Activated naive CD4-positive, alpha-beta T cell treated with anti-CD3 and anti-CD28 coated beads, Interleukin-2, amount 50 U/mL, for 16 hours (primary cell): ENCODE results near the gene KIF26B.

ENCODE experiments used
- DNase-seq: peaks from one replicate; pipeline ENCODE4 v3.0.0-alpha.2; 2020

The KIF26B gene

DNA sequence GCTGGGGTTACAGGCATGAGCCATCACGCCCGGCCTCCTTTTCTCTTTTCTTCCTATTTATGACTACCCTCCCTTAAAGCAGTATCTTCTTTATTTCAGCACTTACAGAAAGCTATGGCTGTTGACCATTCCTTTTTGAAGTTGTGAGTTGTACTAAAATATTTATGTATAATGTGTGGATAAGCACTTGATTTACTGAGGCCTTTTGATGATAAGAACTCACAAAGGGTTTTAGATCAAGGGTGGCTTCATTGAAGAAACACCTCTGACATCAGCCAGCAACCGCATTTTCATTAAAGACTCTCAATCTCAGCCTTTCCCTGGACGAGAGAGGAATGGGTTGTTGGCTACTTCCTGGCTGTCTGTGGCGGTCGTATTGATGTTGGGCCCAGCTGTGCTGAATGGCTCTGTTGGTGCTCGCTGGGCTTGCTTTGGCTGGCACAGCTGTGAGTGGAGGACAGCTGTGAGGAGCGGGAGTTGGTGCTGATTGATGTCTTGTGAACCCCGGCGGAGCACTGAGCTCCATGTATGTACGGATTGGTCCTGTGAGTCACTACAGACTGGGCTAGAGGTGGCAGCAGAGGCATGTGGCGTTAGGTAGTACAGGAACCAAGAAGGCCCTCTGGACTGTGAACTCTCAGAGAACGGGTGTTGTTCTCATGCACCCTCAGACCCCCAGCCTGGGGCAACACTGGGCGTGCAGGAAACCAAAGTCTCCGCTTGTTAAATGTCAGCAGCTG is 208.8 kb downstream of the KIF26B start:
- DNase-seq: no peak

DNA sequence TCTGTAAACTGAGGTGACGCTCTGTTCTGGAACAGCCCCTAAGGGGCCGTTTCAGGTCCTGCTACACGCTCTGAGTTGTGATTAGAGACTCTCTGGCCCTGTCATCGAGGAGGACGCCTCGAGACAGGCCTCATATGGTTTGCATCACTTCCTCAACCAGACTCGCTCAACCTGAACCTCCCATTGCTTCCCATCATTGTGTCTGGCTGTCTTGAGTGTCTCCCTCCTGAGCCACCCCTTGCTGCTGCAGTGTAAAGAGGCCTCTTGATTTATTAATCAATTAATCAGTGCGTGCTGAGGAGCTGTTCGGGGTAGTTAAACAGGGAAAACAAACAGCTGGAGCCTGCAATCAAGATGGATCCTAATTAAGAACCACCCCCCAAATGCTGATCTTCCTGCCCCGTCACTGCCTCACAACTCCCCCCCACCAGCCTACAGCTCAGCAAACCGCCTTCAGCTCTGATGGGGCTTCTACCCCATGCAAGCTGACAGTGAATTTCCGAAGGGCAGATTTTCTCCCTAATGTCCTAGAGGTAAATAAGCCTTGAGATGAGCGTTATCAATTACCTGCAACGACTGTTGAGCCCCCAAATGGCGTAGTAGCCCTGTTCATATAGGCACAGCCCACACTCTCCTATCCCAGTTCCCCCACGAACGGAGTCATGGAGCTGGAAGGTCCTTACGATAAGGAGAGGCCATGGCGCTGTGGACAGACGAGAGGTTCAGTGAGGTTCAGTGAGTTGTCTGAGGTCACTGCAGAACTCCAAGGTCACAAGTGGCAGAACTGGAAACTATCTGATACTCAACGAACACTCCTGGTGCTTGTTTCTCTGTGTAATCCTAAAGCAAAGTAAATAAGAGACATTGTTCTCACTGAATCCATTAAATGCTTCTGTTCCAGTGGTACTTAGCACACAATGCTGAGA is 210.6 kb downstream of the KIF26B start:
- DNase-seq: no peak

DNA sequence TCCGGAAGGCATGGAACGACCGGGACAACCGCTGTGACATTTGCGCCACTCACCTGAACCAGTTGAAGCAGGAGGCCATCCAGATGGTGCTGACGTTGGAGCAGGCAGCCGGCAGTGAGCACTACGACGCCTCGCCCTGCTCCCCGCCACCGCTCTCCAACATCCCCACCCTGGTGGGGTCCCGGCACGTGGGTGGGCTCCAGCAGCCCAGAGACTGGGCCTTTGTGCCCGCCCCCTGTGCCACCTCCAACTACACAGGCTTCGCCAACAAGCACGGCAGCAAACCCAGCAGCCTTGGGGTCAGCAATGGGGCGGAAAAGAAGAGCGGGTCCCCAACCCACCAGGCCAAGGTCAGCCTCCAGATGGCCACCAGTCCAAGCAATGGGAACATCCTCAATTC is 212.1 kb downstream of the KIF26B start:
- no peak for DNase-seq

DNA sequence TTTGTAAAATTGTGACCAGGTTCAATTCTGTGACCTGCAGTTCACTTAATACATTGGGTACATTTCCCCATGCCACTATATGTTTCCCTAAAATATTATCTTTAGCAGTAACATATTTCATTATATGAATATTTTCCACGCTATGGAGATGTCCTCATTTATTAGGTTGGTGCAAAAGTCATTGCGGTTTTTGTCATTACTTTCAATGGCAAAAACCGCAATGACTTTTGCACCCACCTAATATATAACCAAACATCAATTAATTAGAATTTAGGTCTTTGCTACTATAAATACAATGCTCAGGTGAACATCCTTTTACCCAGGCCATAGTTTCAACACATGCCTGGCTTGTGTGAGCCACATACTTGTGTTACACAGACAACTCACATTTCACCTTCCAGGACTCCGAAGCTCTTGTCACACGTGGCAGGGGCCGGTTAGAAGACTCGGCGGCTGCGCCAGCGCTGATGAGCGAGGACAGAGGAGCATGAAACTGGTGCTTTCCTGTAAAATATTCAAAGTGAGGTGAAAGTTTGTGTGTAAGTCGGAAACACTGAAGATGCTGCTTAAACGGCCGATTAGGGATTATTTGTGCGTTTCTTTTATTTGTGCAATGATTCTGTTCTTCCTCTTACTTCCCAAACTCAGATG is 215.5 kb downstream of the KIF26B start:
- DNase-seq: no peak

DNA sequence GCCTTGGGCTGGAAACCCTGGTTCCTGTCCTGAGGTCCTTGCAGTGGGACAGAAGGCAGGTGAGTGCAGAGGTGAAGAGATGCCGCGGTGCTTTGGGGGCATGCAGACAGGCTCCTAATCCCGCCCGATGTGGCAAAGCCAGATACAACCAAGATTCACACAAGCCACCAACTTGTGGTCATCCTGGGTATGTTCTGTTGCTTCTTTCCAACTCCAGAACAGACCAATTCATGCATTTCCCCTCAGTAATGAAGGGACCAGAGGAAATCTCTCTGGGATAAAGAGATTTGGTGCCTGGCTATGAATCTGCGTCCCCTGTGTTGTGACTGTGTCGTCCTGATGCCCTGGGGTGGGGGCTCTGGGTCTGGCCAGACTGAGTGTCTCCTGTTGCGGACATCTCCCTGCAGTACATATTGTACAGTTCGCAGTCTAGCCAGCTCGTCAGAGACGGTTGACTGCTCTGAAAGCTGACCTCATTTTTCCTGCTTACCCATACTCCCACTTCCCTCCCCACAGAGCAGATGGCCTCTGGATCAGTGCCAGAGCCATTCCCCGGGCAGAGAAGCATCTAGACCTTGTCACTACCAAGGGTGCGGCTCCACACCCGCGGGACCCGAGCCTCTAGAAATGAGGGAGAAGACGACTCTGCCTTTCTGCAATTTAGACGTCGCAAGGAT is 216.3 kb downstream of the KIF26B start:
- no peak for DNase-seq

DNA sequence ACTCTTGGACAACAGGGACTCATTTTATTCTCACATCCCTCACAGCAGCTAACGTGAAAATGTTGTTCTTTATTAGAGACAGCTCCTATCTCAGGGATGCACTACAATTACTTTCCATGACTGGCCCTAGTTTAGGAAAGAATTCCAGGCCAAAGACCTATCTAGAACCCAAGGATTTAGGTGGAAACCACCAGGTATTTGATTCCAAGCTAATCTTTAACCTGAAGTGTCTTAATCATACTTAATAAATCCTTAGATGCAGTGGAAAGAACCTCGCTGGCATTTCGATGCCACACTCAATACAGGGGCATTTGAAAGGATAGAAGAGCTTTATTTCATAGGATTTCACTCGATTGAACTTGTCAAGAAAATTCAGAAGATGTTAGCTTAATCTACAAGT is 218.3 kb downstream of the KIF26B start:
- DNase-seq: no peak

DNA sequence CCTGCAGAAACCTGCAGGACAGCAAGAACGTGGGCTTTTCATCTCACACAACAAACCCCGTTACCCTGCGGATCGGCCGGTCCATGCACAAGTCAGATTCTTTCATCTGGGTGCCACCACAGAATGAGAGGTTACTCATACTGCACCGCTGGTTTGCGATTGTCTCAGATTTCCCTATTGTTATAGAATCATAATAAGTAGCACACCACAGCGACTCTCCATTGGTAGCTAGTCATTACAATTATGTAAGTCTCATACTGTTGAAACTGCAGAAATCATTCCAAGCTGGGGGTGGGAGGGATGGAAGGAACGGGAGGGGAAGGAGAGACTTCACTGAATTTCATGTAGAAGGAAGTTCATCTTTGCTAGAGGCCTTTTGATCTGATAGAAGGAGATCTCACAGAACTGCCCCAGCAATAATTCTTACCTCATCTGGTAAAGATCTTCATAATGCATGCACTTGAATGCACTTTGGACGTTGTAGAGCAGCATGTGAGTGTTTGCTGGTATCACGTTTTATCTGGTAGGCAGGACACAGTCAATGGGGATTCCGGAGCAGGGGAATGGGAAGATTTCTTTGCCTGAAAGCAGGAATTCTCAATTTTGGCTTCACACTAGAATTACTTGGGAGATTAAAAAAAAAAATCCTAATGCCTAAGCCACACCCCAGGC is 221.1 kb downstream of the KIF26B start:
- DNase-seq: no peak

DNA sequence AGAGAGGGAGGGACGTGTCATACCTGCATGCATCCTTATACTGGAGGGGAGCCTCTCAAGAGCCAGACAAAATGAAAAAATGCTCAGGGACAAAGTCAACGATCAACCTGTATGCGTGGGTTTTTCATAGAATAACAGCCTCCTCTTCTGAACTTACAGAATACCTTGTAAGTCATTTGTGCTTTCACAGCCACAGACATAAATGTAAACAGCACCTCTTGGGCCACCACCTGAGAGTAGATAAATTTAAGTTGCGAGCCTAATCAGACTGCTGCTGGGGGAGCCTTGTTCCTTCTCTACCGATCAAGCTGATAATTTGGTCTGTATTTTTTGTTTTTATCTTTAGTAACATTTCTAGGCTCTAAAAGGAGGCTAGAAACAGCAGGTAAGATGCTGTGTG is 223.1 kb downstream of the KIF26B start:
- DNase-seq: no peak

DNA sequence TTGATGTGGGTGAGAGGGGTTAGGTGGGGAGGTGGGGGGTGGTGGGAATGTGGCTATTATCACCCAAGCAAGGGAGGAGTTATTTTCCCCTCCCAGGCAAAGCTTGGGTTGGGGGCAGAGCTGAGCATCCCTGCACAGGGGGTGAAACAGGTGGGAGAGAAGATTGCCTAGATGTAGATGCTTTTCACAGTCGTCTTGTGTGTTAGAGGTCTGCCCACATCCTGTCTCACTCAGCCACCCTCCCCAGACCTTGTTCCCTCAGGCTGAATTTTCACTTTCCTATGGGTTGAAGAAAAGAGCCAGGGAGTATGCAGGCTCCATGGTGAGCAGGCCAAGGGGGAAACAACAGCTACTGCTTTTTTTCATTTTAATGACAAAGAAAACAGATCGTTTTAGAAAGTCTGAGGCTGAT is 223.5 kb downstream of the KIF26B start:
- no peak for DNase-seq

DNA sequence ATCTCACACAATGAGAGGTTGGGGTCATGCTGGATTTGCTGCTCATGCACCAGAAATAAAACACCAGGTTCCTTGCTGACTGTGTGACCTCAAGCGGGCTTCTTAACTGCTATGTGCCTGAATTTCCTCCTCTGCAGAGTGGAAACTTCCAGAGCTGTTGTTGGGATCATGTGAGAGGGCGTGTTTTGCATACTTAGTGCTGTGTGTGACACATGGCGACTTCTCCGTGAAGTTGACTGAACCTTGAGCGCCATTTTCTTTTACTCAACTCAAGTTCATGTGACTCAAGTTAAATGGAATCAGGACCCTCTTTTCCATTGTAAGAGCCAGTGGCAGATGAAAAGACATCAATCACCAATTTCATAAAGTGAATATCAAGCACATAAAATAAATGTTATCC is 224.0 kb downstream of the KIF26B start:
- no peak for DNase-seq

DNA sequence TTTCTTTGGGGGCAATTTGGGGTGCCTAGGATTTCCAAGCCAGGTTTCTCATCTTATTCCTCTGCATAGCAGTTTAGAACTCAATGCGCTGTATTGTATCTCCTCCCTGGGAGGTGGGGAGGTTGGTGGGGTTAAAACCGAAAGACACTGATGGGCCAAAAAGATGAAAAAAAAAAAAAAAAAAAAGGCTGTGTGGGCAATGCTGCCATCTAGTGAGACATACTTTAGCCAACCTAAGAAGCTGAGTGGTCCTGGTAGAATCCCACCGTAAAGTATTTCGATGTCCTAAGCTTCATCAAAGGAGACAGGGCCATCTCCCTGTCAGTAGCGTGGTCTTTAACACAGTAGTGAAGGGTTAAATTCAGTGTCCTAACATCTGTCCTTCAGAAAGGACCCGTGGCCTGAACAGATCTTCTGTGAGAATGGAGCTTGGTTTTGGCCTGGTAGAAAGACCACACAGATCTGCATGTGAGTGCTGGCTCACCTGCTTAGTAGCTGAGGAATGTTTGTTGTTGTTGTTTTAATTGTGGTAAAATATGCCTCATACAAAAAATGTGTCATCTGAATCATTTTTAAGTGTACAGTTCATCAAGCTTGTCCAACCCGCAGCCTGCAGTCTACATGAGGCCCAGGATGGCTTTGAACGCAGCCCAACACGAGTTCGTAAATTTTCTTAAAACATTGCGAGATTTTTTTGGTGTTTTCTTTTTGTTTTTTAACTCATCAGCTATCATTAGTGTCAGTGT is 226.2 kb downstream of the KIF26B start:
- no peak for DNase-seq

DNA sequence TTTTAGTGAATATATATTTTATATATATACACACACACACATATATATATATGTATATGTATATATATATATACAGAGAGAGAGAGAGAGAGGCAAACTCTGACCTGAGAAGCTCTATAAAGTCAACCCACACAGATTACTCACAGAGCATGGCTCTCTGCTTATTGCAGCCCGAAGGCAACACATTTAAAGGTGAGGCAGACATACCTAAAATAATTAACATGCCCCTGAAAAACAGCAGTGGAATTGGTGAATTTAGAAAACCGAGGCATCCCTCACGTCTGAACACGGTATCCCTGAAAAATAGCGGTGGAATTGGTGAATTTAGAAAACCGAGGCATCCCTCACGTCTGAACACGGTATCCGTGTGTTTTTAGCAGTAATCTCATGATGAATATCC is 228.2 kb downstream of the KIF26B start:
- no peak for DNase-seq

DNA sequence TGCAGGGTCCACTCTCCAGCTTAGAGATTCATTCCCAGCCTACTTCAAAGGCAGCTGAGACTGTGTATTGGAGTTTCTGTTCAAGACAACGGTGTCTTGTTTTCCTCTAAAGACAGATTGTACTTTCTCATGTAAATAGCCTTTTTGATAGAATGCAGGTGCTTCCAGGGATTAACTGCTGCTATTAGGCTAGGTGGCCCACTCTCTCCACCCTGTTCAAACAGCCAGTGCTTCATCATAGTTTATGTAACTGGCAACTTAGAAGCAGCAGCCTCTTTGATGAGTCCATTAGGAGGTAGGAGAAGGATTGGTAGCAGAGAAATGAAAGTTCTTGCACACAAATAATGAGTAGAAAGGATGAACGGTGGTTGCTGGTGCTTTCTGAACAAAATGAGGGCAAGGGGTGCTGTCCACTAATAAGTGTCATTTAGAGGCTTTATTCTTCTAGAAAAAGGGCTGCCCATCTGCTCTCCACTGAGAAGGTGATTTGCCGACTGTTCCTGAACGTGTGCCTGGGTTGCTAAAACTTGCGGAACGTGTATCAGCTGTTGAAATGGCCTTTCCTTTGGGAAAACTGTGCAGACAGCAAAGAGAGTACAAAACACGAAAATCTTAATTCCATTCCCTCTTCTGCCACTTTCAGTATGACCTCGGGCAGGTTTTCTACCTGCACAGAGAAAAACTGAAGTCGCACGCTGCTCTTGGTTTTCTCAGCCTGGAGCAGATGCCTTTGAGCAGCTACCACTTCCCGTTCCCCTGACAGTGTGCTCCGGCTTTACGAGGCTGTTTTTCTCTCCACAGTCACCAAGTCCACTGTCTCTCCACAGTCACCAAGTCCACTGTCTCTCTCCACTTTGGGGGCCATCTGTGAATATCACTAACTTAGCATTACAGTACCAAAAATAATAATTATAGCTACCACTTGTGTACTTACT is 228.9 kb downstream of the KIF26B start:
- no peak for DNase-seq

DNA sequence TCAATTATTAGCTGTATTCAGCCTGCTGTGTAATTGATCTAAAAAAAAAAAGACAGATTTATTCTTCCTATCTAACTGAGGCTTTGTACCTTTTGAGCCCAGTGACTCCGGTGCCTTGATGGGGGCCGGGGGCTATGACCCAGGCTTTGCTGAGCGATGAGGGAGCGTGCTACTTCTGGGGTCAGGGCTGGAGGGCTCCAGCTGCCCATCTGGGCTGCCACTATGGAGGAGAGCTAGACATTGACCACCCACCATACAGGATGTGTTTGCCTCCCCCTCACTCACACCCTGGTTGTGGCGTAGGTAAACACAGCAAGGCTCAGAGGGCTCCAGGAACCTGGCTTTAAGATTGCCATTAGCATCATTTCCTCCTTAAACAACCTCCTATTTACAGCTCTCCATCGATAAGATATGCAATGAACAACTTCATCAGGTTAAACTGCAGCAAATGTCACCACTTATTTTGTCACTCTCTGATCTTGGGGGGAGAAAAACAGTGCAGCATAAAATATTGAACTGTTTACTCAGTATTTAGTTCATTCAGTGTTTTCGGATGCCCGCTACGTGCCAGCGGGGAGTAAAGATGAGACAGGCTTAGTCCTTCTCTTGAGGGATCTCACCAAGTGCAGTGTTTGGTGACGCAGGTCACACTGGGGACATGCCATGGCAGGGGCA is 231.6 kb downstream of the KIF26B start:
- no peak for DNase-seq

DNA sequence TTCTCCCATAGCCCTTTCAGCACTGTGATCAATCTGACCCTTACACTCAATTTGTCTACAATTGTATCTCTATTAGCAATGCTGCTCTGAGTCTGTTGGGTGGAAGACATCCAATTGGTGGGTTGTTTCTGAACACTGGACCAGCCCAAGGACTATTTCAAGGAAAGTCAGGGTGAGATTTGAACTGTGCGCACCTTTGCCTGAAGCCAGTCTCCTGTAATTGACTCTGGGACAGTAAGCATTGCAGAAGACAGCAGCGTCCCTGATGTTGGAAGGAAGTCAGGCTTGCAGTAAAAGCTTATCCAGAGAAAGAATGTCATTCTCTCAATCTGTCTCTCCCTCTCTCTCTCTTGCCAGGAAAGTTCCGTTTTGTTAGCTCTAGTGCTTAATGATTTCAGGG is 233.9 kb downstream of the KIF26B start:
- DNase-seq: no peak

DNA sequence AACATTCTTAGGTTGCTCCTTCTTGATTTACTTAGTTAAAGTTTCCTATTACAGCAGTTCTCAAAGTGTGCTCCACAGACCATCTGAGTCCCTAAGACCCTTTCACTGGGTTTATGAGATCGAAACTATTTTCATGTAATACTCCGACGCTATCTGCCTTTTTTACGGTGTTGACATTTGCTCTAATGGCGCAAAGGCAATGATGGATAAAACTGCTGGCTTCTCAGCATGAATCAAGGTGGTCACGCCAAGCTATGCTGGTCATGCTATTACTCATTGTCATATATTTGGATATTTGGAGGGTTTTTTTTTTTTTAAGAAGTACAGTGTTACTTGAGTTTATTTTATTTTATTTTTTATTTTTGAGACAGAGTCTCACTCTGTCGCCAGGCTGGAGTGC is 235.1 kb downstream of the KIF26B start:
- DNase-seq: no peak

DNA sequence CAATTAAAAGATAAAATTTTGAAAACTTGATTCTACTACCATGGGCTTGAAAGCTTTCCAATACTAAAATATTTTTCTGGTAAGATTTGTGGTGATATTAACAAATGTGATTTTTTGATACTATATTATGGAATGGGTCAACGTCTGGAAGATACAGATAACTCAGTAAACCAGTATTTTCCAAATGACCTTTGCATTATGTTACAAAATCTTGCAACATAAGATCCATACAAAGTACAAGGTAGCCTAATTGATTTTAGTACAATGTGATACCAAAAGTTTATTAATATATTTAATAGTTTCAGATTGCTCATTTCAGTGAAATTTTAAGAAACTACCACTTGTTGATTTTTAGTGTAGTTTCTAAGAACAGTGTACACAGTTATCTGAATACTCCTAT is 236.2 kb downstream of the KIF26B start:
- DNase-seq: no peak

DNA sequence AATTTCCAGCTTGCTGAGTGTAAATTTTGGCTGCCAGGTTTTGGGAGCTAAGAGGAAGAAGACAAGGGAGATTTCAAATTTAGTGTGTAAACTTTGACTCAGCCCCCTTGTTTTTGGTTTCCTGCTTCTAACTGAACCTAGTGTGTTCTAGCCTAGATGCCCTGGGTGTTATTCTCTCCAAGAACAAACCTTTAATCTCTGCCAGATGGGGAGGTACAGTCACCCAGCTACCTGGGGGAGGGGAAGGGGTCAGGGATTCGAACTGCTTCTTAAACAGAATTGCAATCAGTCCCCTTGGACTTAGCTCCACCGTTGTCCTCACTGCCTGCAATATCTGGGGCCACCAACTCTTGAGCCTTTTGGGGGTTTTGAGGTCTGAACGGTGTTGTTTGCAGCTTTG is 238.9 kb downstream of the KIF26B start:
- no peak for DNase-seq

DNA sequence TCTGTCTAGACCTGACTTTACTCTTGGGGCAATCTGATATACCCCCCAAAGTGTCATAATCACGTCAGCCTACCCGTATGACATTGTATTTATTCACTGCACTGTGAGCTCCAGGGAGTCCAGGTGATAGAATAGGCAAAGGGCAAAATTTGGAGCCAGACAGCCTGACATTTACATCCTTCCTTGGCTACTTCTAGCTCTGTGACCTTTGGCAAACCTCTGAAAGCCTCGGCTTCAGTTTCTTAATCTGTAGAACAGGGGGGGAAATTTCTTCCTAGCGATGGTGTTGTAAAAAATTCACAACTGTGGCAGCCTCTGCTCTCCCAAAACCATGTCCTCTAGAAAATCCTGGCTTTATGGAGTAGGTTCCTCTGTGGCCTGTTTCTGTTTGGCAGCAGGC is 240.9 kb downstream of the KIF26B start:
- no peak for DNase-seq

DNA sequence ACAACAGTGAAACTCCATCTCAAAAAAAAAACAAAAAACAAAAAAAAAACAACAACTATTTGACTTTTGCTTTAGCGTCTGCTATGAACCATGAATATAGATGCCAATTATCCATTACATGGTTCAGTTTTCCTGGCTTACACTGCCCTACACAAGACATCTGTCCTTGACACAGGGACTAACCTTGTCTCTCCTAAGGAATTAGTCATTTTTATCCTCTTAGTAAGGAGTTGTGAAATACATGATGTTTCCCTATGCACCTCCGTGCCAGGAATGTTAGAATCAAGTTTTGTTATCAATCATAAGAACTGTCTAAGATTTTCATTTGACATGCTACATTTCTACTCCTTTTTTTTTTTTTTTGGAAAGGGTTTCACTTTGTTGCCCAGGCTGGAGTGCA is 241.8 kb downstream of the KIF26B start:
- DNase-seq: no peak
